GM19397 (cell line): Measurements from ENCODE around the gene NRP2.
A peak's percentile ranks its signal among the peaks of the same experiment; 100 is the strongest.

Experiments used
- ATAC-seq: cut with Tn5 transposase; IDR thresholded peaks from one replicate; pipeline ENCODE4 v1.9.1; 2021; ENCODE audit warnings: mild to moderate bottlenecking, moderate library complexity; ENCODE audit not compliant: unreplicated experiment

Gene NRP2

GRCh38 chr2:205658068-205658467 lies 24.2 kb upstream of the NRP2 start:
- no peak for ATAC-seq

GRCh38 chr2:205658572-205658971 lies 23.7 kb upstream of the NRP2 start:
- no peak for ATAC-seq

GRCh38 chr2:205659922-205660321 lies 22.4 kb upstream of the NRP2 start:
- no peak for ATAC-seq

- peak; percentile 62 for ATAC-seq
These were observed 21.7 kb upstream of the NRP2 start for GRCh38 chr2:205660521-205661124.

- ATAC-seq, result no peak
These were observed 21.0 kb upstream of the NRP2 start for GRCh38 chr2:205661281-205661680.

GRCh38 chr2:205662206-205662965 lies 19.9 kb upstream of the NRP2 start:
- no peak for ATAC-seq

GRCh38 chr2:205665791-205666190 lies 16.5 kb upstream of the NRP2 start:
- no peak for ATAC-seq

GRCh38 chr2:205670292-205670691 lies 12.0 kb upstream of the NRP2 start:
- no peak for ATAC-seq

GRCh38 chr2:205673312-205673711 lies 9.0 kb upstream of the NRP2 start:
- no peak for ATAC-seq

- no peak for ATAC-seq
These were observed 6.3 kb upstream of the NRP2 start for GRCh38 chr2:205675861-205676516.

GRCh38 chr2:205678541-205679142 lies 3.7 kb upstream of the NRP2 start:
- ATAC-seq, result no peak

- ATAC-seq, result no peak
These were observed 2.8 kb upstream of the NRP2 start for GRCh38 chr2:205679410-205680009.

- ATAC-seq, result no peak
These were observed 2.2 kb upstream of the NRP2 start for GRCh38 chr2:205680067-205680466.

- ATAC-seq, result no peak
These were observed 1.4 kb upstream of the NRP2 start for GRCh38 chr2:205680903-205681302.

GRCh38 chr2:205681401-205682238 lies 681 bp upstream of the NRP2 start:
- ATAC-seq, result peak; percentile 61

GRCh38 chr2:205682971-205683501 lies 735 bp downstream of the NRP2 start:
- no peak for ATAC-seq

- no peak for ATAC-seq
These were observed 1.4 kb downstream of the NRP2 start for GRCh38 chr2:205683502-205684367.

- no peak for ATAC-seq
These were observed 2.6 kb downstream of the NRP2 start for GRCh38 chr2:205684871-205685313.
